HG02970 (cell line): ENCODE results near the gene LTB4R2.

Experiments
- ATAC-seq: cut with Tn5 transposase; IDR thresholded peaks from one replicate; pipeline ENCODE4 v1.9.1; 2021; ENCODE audit warnings: mild to moderate bottlenecking, moderate library complexity, moderate number of reproducible peaks; ENCODE audit not compliant: unreplicated experiment, low FRiP score

The LTB4R2 gene, protein sequence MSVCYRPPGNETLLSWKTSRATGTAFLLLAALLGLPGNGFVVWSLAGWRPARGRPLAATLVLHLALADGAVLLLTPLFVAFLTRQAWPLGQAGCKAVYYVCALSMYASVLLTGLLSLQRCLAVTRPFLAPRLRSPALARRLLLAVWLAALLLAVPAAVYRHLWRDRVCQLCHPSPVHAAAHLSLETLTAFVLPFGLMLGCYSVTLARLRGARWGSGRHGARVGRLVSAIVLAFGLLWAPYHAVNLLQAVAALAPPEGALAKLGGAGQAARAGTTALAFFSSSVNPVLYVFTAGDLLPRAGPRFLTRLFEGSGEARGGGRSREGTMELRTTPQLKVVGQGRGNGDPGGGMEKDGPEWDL

DNA sequence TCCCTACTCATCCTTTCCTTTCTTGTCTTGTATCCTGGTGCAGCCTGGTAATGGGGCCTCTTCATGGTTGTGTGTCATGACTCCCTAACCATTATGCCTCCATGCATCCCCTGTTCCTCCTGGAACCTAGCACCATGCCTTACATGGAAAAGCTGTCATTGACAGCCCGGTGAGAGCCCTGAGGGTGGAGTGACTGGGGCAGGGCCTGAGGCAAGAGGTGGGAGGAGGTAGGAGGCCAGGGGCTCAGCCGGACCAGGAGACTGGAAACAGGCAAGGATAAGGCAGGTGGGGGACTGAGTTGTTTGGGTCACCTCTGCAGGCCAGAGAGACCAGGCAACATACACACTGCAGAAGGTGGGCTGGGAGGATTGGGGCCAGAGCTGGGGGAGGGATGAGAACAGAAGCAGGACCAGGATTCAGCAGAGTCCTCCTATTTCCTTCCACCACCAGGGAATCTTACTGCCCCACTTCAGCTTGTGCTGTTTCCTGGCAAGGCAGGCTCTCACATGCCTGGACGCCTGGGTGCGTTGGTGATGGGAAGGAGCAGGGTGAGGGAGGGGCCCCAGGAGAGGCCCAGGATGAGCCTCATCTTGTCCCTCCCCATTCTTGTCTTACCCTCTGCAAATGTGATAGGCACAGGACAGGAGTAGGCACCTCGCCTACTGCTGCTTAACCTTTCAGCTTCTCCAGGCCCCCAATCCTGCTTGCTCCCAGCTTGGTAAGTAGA, at the start of gene LTB4R2:
TSS of gene LTB4R2 (plus strand) at position 603 of the 727 bp plus-strand sequence. CDS start 525 bp downstream, outside the sequence.
- ATAC-seq, result no peak

DNA sequence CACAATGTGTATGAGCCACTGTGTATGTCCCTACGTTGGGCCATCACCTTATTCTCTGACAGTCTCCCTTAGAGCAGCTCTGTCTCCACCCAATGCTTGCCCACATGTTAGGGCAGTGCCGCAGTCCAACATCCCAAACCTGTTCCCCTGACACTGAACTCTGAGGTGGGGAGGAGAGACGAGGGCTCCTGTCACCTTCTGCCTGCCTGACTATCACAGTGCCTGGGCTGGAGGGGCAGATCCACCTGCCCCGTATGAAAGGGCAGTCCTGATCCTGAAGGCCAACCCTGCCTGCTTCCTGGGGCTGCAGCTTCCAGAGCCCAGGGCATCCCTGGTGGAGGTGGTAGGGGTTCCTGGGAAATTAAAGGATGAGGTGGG, 49.2 kb upstream of the LTB4R2 start:
- ATAC-seq, result no peak

DNA sequence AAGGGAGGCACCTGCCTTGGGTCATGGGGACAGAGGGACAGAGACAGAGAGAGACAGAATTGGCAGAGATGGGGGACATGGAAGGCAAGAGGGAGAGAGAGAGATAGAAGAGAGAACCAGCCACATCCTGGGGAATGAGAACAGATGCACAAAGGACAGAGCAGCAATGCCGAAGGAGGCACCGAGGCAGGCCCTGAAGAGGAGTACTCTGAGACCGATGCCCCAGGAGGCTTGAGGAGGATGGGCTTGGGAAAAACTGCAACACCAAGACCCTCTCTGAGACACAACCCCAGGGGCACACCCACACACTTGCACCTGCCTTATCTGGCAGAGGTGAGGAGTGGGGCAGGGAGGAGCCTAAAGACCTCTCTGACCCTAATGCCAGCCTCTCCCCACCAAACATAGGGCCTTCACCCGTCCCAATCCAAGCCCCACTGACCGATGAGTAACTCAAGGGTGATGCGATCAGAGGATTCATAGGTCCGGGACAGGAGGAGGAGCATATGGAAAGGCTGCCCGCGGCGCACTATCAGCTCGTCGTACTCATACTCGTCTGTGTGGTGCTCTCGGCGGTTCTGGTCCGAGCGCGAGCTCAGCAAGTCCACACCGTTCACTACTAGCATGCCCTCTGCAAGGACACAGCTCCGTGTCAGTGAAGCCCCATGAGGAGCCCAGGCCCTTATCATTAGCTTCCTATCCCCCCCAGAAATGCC, 48.5 kb upstream of the LTB4R2 start:
- ATAC-seq, result no peak

DNA sequence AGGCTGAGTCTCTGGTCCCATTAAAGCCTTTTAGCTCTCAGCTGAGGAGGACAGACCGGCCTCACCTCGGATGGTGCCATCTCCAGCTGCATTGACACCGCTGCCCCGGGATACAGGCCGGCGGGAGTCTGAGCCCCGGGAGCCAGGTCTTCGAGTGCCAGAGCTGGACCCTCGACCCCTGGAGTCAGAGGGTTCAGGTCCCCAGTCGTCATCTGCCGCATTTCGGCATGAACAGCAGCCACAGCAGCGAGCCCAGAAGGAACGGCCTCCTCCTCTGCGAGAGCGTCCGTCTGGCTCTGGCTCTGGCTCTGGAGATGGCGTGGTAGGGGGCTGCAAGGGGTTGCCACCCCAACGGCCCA, 48.0 kb upstream of the LTB4R2 start:
- no peak for ATAC-seq

DNA sequence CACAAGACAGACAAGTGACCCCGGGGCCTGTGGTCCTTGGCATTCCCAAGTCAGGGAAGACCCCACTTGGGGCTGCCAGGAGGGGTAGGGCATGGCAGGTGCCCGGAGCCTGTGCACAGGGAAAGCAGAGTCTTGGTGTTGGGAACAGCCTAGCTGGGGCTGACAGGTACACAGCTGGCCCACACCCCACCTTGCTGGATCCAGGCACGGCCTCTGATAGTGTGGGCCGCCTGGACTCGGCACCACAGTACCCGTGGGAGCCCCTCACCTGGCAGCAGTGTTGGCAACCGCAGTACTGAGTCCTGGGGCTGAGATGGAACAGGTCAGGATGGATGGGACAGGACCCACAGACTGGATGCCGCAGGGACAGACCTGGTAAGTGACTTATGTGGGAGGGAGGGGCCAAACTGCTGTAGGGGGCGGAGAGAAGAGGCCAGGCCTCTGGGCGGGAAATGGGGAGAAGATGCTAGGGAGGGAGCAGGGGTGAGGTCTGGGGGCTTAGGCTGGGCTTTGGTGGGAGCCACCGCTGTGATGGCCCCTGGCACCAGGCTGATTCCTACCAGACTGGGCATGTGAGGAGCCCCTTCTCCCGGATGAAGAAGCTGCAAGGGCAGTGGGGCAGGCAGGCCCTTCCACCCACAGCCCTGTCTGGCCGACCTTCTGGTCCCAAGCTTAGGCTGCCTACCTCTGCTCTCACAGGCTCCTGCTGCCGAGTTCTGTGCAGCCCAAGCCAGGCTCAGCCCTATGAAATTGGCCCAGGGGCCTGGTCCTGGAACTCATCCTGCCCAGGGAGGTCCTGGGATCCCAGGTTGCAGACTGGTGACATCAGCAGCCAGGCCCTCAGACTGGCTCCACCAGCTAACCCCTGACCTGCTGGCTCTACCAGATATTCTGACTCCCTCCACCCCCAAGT, 46.9 kb upstream of the LTB4R2 start, which contains the start of gene TGM1:
TSS of gene TGM1 (minus strand) at position 357 of the 913 bp plus-strand sequence. CDS start 825 bp downstream, outside the sequence.
- no peak for ATAC-seq

DNA sequence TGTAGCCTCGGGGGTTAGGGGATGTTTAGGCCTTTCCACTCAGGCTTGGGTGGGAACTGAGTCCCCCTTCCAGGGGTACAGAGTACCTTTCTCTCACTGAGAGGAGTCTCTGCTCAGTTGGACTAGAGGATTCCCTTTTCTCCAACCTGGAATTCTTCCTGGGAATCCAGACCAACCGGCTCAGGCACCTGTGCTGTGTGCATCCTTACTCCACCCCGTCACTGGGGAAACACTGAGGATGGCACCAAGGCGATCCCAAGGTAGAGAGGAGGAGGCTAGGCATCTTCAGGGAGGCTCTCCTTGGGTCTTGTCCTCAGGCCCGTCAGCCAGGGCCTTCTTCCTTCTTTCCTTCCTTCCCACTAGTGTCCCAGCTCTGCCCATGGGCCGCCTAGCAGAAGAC, 46.1 kb upstream of the LTB4R2 start:
- ATAC-seq, result no peak

DNA sequence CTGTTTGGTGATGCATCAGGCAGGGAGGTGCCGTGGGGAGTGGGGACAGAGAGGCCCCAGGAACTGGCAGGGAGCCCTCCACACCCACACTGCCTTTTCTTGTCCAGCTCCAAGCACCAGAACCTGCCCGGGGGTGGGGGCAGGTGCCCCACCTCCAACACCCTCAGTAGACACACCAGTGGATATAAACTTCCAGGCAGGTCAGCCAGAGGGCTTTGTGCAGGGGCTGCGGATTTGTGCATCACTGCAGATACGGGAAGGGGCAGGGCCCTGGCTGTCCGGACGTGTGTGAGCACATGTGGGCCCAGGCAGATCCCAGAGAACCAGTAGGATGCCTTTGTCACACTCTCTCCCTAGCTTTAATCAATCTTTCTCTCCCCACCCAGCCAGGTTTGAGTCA, 45.6 kb upstream of the LTB4R2 start:
- no peak for ATAC-seq

DNA sequence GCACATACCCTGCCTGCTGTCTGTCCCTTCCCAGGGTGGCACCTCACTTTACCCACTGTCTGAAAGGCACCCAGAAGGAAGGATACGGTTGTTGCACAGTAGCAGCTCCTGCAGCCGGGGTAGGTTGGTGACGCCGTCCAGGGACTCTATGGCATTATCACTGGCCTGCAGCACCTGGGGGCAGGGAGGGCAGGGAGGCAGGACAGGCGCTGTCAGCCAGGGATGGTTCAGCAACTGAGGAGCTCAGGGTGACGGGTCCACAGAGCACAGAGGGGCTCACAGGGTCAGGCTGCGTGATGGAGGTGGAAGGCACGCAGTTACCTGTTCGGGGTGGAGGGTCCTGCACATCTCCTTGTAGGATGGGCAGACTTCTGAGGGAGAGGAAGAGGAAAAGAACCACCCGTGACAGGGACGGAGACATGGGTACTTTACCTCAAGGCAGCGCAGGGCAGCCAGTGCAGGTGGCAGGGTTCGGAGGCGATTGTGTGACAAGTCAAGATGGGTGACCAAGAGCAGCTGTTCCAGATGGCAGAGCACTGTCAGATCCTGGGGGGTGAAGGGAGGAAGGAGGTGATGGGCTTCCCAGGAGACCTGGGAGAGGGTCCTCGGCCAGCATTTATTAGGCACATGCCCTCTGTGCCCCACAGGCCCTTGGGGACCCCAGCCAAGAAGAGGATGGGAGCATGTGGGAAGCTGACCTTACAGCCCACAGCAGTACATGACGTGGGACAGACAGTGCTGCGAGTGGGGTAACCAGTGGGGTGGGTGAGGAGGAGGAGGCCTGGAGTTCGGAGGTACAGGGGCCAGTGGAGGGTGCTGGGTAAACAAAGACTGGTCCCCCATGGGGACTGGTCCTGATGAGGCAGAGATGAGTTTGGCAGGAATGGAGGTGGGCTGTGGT, 43.3 kb upstream of the LTB4R2 start:
- no peak for ATAC-seq

DNA sequence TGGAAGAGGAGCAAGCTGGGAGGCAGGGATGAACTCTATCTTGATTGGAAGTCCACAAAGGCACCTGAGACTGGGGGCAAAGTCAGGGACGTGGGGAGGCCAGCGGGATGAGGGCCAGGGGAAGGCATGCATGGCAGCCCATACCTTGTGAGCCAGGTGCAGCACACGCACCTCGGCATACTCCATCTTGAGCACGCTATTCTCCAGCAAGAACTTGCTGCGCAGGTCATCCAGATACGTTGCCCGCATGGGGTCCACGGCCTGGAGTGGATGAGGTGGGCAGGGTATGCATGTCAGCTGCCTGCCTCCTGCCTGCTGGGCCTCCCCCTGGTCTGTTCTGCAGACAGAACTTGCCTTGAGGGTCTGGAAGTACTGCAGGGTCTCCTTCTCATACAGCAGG, 42.4 kb upstream of the LTB4R2 start:
- ATAC-seq, result no peak

DNA sequence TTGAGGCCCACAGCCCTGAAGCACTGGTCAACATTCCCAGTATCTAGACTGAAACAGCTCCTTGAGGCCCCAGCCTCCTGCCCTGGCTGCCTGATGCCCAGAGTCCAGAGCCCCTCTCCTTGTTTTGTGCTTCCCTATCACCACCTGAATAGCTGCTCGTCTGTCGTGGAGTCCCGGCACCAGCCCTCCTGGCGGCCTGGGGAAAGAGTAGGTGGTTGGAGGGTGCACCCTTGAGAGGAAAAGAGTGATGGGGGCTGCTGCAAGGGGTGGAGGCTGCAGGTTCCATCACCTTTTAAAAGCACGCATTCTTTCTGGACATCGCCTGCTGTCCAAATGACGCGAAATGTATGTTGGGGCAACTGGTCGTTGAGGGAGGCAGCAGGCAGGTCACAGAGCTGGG, 41.7 kb upstream of the LTB4R2 start:
- no peak for ATAC-seq

DNA sequence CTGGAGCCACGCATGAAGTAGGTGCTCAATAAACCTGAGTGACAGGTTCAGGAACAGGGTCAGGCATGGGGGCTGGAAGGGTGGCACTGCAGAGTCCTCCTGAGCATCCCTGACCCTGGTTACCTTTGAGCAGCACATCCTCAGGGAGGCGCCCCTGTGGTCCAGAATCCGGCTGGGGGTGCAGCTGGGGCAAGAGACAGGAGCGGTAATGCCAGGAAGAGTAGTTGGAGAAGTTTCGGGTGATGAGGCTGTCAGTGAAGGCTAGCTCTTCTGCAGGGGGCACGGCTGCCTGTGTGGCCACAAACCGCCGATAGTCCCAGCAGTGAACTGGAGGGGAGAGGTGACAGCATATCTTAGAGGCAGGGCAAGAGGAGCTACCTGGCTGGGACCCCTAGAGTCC, 40.6 kb upstream of the LTB4R2 start:
- no peak for ATAC-seq

DNA sequence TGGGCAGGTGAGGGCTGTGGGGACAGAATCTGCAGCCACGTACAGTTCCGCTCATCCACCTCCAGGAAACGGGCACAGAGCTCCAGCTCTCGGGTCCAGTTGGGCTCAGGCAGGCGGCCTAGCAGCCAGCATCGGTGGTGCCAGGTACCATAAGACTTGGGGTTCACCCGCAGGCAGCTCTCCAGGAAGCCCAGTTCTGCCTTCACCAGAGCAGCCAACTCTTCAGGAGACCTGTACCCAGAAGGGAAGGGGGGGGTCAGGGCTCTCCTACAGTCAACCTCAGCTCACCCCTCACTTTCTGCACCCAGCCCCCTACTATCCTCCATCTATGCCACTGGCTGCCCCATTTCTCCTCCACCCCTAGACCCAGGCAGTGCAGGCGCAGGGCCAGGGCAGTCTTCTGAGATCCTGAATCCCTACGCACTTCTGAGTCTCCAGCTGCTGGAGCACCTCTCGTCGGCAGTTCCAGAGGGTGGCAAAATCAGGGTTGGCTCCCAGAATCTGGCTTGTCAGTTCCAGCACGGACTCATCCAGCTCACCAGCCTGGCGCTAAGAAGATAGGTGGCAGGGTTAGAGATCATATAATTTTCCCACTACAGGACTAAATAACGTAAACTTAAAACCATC, 39.9 kb upstream of the LTB4R2 start:
- ATAC-seq, result no peak

DNA sequence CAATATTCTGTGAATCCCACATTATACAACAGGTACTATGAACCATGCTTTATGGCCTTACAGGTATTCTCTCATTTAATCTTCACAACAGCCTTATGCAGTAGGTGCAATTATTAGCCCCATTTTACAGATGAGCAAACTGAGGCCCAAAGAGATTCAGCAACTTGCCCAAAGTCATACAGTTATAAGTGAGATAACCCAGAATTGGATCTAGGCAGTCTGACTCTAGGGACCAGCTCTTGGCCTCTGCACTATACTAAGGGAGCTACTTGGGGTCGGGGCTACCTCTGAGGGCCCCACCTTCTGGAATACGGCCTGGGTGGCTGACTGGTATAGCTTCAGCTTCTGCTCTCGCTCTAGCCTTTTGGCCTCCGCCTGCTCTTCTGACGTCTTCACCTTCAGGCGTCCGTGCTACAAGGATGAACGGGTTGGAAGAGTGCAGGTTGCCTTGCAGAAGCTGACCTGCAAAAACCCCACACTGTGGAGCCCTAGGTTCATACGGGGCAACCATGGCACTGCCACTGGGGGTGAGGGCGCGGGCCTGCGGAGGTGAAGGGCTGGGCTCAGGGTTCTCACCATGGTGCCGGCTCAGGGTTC, 39.3 kb upstream of the LTB4R2 start:
- ATAC-seq, result no peak

DNA sequence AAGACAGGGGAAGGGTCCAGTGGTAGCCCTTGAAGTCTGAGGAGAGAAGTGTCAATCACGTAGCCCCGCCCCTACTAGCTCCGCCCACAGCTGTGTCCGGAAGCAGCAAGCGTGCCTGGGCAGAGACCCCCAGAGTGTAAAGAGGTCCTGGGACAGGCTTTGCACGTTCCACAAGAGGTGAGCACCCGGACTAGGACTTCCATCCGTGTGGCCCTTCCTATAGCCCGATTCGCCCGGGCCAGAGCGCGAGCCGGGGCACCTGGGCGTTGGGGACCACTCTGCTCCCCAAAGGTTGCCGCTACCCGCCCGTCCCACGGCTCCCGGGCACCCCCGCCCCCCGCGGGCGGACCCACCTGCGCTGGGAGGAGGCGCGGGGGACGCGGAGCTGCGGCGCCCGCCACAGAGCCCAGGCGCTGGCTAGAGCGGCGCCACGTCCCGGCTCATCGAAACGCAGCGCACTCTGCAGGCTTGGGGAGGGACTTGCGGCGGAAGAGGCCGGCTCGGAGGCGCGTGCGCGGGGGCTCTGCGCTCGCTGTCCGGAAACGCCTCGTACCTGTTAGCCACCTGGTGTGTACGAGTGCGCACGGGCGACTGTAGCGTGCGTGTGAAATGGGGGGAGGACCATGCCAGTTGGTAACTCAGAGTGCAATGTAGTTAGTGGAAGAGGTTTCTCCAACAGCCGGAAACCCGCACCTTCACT, 38.7 kb upstream of the LTB4R2 start, which contains the start of gene RABGGTA:
TSS of gene RABGGTA (minus strand) at position 464 of the 700 bp plus-strand sequence. CDS start 482 bp downstream, outside the sequence.
- ATAC-seq, result peak; percentile 77

DNA sequence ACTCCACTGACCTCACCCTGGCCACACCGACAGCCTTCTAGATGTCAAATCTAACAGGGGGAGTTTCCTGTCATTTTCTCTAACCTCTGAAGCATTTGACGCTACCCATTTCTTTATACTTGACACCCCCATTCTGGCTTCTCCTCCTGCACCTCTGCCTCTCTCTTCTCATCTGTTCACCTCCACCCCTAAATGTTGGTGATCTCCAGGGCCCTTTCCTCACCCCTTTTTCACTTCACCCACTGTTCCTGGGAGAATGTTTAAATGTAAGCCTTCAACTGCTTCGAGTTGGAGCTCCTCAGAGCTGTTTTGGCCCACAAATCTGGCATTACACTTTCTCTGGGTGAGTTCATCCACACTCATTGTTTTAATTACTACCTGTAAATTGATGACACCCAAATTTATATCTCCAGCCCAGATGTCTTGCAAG, 38.1 kb upstream of the LTB4R2 start:
- no peak for ATAC-seq

DNA sequence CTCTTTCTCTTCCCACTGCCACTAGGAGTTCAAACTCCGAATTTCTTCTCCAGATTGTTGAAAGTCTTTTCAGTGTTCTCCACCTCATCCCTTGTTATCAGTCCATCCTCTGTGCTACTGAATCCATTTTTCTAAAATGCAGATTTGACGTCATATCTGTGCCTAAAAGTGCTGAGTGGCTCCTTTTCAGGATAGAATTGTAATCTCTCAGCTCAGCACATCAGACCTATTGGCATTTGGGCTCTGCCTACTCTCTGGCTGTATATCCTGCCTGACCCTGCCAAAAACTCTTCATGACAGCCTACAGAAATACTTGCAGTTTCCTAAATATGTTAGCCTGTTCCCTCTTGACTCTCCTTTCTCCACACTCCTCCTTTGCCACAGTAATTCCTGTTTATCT, 37.5 kb upstream of the LTB4R2 start:
- ATAC-seq, result no peak

DNA sequence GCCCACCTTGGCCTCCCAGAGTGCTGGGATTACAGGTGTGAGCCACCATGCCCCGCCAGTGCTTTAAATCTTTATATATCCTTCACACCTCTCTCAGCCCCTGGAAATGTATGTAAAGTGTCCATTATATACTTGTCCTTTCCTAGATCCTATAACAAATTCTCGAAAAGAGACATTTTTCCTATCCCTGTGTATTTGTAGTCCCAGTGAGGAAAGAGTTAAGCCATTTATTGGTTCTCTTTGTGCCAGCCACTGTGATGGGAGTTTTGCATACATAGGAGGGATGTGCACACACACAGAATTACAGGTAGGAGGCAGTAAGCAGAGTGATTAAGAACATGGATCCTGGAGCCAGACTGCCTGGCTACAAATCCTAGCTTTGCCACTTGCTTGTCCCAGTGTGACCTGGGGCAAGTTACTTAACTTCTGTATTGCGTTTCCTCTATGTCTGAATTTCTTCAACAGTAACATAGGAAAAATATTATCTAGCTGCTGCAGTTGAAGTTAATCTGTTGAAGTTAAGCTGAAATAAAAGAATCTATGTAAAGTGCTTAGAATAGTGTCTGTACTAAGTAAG, 36.4 kb upstream of the LTB4R2 start:
- ATAC-seq, result no peak
